GM23338 (cell line): ENCODE data around the gene RAD51B. TPM values are rescaled to one million over a fixed set of nuclear protein-coding genes. Genes with fewer than 3 reads are reported as not detected.

Source experiments
- ATAC-seq: fragments of 200-7000 bp; cut with Tn5 transposase; 3 replicates; pipeline ENCODE4 v1.9.1; 2020
- DNase-seq: peaks from one replicate; pipeline ENCODE4 v3.0.0-alpha.2; 2015; ENCODE audit warnings: low spot score
- H2AFZ ChIP-seq: fragments of 200-600 bp; sonication (generic); 2 replicates; pipeline ENCODE4 v1.8.0; 2016; ENCODE audit warnings: antibody characterized with exemption, mild to moderate bottlenecking, moderate library complexity
- H3F3A ChIP-seq: fragments of 200-600 bp; sonication (generic); replicated peaks from 2 replicates; pipeline ENCODE4 v1.8.0; 2017; ENCODE audit warnings: antibody characterized with exemption, mixed run types, low read depth
- H3K27ac ChIP-seq: fragments of 200-600 bp; sonication (generic); 2 replicates; pipeline ENCODE4 v1.6.1; 2016; ENCODE audit warnings: low read depth
- H3K27me3 ChIP-seq: fragments of 200-600 bp; sonication (generic); 2 replicates; pipeline ENCODE4 v1.8.0; 2016; ENCODE audit warnings: mild to moderate bottlenecking, mixed run types, moderate library complexity; ENCODE audit not compliant: insufficient read depth
- H3K36me3 ChIP-seq: fragments of 200-600 bp; sonication (generic); 2 replicates; pipeline ENCODE4 v1.8.0; 2016; ENCODE audit warnings: mild to moderate bottlenecking; ENCODE audit not compliant: insufficient read depth
- H3K4me1 ChIP-seq: fragments of 200-600 bp; sonication (generic); 2 replicates; pipeline ENCODE4 v1.8.0; 2016; ENCODE audit warnings: mild to moderate bottlenecking, moderate library complexity; ENCODE audit not compliant: insufficient read depth
- H3K4me2 ChIP-seq: fragments of 200-600 bp; sonication (generic); 2 replicates; pipeline ENCODE4 v1.7.1; 2017; ENCODE audit warnings: mixed run types
- H3K4me3 ChIP-seq: fragments of 200-600 bp; sonication (generic); 2 replicates; pipeline ENCODE4 v1.6.1; 2016; ENCODE audit warnings: mixed run types
- H3K79me2 ChIP-seq: fragments of 200-600 bp; sonication (generic); replicated peaks from 2 replicates; pipeline ENCODE4 v1.8.0; 2017; ENCODE audit warnings: mild to moderate bottlenecking; ENCODE audit not compliant: insufficient read depth
- H3K9me2 ChIP-seq: fragments of 200-600 bp; sonication (generic); 2 replicates; pipeline ENCODE4 v1.8.0; 2017; ENCODE audit not compliant: insufficient read depth
- H4K20me1 ChIP-seq: fragments of 200-600 bp; sonication (generic); replicated peaks from 2 replicates; pipeline ENCODE4 v1.8.0; 2017; ENCODE audit warnings: mild to moderate bottlenecking; ENCODE audit not compliant: insufficient read depth
- H3K27ac Mint-ChIP-seq: 2 replicates; pipeline ENCODE4 v1.8.0; 2020; ENCODE audit warnings: inconsistent platforms, mild to moderate bottlenecking, moderate library complexity, mixed read lengths
- H3K27me3 Mint-ChIP-seq: 3 replicates; pipeline ENCODE4 v1.8.0; 2022; ENCODE audit warnings: low read depth, mild to moderate bottlenecking, moderate library complexity, mixed read lengths, inconsistent platforms; ENCODE audit not compliant: insufficient read depth, poor library complexity
- H3K36me3 Mint-ChIP-seq: 3 replicates; pipeline ENCODE4 v1.8.0; 2021; ENCODE audit warnings: low read depth, mild to moderate bottlenecking, inconsistent platforms, moderate library complexity, mixed read lengths
- H3K4me1 Mint-ChIP-seq: 3 replicates; pipeline ENCODE4 v1.8.0; 2020; ENCODE audit warnings: mild to moderate bottlenecking, inconsistent platforms, mixed read lengths
- H3K4me3 Mint-ChIP-seq: 3 replicates; pipeline ENCODE4 v1.8.0; 2021; ENCODE audit warnings: moderate library complexity, mild to moderate bottlenecking, inconsistent platforms, mixed read lengths
- H3K9me3 Mint-ChIP-seq: 3 replicates; pipeline ENCODE4 v1.8.0; 2020; ENCODE audit warnings: moderate library complexity, mild to moderate bottlenecking, inconsistent platforms, mixed read lengths
- ETS1 ChIP-seq: IDR thresholded peaks from 2 replicates; pipeline ENCODE4 v1.6.1; 2016; ENCODE audit warnings: antibody characterized with exemption
- EZH2 ChIP-seq: fragments of 200-600 bp; sonication (generic); IDR thresholded peaks from one replicate; pipeline ENCODE4 v1.8.0; 2017; ENCODE audit warnings: antibody characterized with exemption, mild to moderate bottlenecking, low read depth; ENCODE audit not compliant: unreplicated experiment
- POLR2AphosphoS5 ChIP-seq: IDR thresholded peaks from 2 replicates; pipeline ENCODE4 v1.6.1; 2016; ENCODE audit warnings: antibody characterized with exemption, low read depth
- REST ChIP-seq: IDR thresholded peaks from one replicate; pipeline ENCODE4 v1.6.1; 2018; ENCODE audit warnings: antibody characterized with exemption; ENCODE audit not compliant: unreplicated experiment
- STAT1 ChIP-seq: IDR thresholded peaks from one replicate; pipeline ENCODE4 v1.6.1; 2016; ENCODE audit warnings: antibody characterized with exemption; ENCODE audit not compliant: unreplicated experiment
- ZNF114 ChIP-seq: fragments of 250-450 bp; sonication (Bioruptor Pico); IDR thresholded peaks from 2 replicates; pipeline ENCODE4 v1.5.0; 2020; ENCODE audit warnings: mild to moderate bottlenecking, moderate library complexity
- ZNF331 ChIP-seq: fragments of 250-450 bp; sonication (Bioruptor Pico); IDR thresholded peaks from 2 replicates; pipeline ENCODE4 v1.5.0; 2020; ENCODE audit warnings: low read depth, mild to moderate bottlenecking, moderate library complexity
- polyA plus RNA-seq: library from polyadenylated mRNA; unstranded; fragments of >200 nt; fragmentation: Nextera tagmentation; extraction: Ambion mirVana; gene quantifications from 2 replicates; pipeline ENCODE4 v1.2.1, GENCODE V29; 2016
- total RNA-seq: library from RNA; depleted of rRNA; stranded (reverse); fragments of >200 nt; shearing (Covaris generic); gene quantifications from 2 replicates; pipeline ENCODE4 v1.2.3, GENCODE V29; 2014
- TF ChIP-seq, protein P1 (sequence below): fragments of 250-450 bp; sonication (Bioruptor Pico); IDR thresholded peaks from 2 replicates; pipeline ENCODE4 v1.5.0; 2020; ENCODE audit warnings: mild to moderate bottlenecking, moderate library complexity

RAD51B gene
- total and polyA plus RNA-seq, 2 experiments from 2014 or later = 15.7 to 29.1 TPM

- no peak overlapping the region for H3K27ac Mint-ChIP-seq
- Histone ChIP-seq H3K36me3 (no peaks in the 10 kb centered on the region), H3K4me1 (peaks cover 28% of the 10 kb centered on the region), H3F3A (no peaks in the 10 kb centered on the region), H3K4me3 (no peak overlapping the region), H3K27ac (no peak overlapping the region), H4K20me1 (no peaks in the 10 kb centered on the region), H3K27me3 (no peaks in the 10 kb centered on the region), H3K9me2 (peaks cover 13% of the 10 kb centered on the region; the same call in 1 of the 2 replicates), H3K4me2 (no peak overlapping the region), H3K79me2 (no peaks in the 10 kb centered on the region), H2AFZ (no peak overlapping the region)
- TF ChIP-seq ETS1 (no peak), ZNF114 (CRISPR knock-in tag) (no peak), STAT1 (no peak), ZNF331 (CRISPR knock-in tag) (no peak), REST (no peak), EZH2 (no peak), POLR2AphosphoS5 (no peak)
- TF ChIP-seq, protein P1, sequence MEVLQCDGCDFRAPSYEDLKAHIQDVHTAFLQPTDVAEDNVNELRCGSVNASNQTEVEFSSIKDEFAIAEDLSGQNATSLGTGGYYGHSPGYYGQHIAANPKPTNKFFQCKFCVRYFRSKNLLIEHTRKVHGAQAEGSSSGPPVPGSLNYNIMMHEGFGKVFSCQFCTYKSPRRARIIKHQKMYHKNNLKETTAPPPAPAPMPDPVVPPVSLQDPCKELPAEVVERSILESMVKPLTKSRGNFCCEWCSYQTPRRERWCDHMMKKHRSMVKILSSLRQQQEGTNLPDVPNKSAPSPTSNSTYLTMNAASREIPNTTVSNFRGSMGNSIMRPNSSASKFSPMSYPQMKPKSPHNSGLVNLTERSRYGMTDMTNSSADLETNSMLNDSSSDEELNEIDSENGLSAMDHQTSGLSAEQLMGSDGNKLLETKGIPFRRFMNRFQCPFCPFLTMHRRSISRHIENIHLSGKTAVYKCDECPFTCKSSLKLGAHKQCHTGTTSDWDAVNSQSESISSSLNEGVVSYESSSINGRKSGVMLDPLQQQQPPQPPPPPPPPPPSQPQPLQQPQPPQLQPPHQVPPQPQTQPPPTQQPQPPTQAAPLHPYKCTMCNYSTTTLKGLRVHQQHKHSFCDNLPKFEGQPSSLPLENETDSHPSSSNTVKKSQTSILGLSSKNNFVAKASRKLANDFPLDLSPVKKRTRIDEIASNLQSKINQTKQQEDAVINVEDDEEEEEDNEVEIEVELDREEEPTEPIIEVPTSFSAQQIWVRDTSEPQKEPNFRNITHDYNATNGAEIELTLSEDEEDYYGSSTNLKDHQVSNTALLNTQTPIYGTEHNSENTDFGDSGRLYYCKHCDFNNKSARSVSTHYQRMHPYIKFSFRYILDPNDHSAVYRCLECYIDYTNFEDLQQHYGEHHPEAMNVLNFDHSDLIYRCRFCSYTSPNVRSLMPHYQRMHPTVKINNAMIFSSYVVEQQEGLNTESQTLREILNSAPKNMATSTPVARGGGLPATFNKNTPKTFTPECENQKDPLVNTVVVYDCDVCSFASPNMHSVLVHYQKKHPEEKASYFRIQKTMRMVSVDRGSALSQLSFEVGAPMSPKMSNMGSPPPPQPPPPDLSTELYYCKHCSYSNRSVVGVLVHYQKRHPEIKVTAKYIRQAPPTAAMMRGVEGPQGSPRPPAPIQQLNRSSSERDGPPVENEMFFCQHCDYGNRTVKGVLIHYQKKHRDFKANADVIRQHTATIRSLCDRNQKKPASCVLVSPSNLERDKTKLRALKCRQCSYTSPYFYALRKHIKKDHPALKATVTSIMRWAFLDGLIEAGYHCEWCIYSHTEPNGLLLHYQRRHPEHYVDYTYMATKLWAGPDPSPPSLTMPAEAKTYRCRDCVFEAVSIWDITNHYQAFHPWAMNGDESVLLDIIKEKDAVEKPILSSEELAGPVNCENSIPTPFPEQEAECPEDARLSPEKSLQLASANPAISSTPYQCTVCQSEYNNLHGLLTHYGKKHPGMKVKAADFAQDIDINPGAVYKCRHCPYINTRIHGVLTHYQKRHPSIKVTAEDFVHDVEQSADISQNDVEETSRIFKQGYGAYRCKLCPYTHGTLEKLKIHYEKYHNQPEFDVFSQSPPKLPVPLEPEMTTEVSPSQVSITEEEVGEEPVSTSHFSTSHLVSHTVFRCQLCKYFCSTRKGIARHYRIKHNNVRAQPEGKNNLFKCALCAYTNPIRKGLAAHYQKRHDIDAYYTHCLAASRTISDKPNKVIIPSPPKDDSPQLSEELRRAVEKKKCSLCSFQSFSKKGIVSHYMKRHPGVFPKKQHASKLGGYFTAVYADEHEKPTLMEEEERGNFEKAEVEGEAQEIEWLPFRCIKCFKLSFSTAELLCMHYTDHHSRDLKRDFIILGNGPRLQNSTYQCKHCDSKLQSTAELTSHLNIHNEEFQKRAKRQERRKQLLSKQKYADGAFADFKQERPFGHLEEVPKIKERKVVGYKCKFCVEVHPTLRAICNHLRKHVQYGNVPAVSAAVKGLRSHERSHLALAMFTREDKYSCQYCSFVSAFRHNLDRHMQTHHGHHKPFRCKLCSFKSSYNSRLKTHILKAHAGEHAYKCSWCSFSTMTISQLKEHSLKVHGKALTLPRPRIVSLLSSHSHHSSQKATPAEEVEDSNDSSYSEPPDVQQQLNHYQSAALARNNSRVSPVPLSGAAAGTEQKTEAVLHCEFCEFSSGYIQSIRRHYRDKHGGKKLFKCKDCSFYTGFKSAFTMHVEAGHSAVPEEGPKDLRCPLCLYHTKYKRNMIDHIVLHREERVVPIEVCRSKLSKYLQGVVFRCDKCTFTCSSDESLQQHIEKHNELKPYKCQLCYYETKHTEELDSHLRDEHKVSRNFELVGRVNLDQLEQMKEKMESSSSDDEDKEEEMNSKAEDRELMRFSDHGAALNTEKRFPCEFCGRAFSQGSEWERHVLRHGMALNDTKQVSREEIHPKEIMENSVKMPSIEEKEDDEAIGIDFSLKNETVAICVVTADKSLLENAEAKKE (CRISPR knock-in tag) = no peak
- H3K9me3 Mint-ChIP-seq = peaks cover 3% of the 10 kb centered on the region; the same call in 1 of the 3 replicates
- H3K36me3 Mint-ChIP-seq = no peaks in the 10 kb centered on the region; the same call in 1 of the 3 replicates
- peaks cover 56% of the 10 kb centered on the region for H3K4me1 Mint-ChIP-seq
- DNase-seq = no peak
- ATAC-seq = no peak
- peaks cover 19% of the 10 kb centered on the region for H3K27me3 Mint-ChIP-seq
- H3K4me3 Mint-ChIP-seq = no peak overlapping the region
These were observed 772.2 kb downstream of the RAD51B start for GRCh38 chr14:68591786-68592185.
